HG03571 (cell line): Measurements from ENCODE around the gene STYXL1.
"Not testable (repeated sequence)": the region's sequence is repeated elsewhere in the genome, so short reads cannot be mapped to it uniquely, and the experiment has no call there.

Experiments used
- ATAC-seq: cut with Tn5 transposase; IDR thresholded peaks from one replicate; pipeline ENCODE4 v1.9.1; 2021; ENCODE audit not compliant: unreplicated experiment

The STYXL1 gene

DNA sequence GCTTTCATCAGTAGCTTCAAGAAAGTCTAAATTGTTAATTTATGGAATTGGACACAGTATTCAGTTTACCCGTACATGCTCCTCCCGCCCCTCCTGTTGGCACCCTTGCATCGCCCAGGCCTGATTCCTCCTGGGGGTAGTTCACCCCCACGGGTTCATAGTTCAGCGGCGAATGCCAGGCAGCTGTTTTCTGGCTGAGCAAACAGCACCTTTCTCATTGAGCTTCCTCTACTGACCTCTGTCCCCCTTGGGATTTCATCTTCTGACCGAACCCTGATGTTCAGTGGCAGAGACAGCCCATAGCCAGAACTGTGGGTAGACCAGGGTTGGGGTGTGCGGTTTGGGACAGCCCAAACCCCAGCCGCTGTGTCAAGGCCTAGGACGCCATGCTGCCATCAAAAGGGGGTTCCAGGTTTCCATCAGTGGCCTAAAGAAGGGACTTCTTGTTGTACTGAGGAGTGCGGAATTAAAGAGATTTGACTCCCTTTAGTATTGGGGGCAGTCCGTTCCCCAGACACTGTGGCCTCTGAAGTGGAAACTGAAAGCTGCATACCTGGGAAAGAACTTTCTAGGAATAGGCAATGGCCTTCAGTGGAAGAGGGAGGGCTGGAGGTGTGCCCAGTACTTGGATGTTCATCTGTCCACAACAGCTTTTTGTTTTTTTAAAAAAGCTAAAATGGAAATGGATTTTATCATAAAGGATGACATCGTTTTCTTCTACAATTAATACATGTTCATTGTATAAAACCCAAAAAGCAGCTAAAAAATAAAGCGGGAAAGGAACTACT, 19.1 kb upstream of the STYXL1 start:
- ATAC-seq = no peak

DNA sequence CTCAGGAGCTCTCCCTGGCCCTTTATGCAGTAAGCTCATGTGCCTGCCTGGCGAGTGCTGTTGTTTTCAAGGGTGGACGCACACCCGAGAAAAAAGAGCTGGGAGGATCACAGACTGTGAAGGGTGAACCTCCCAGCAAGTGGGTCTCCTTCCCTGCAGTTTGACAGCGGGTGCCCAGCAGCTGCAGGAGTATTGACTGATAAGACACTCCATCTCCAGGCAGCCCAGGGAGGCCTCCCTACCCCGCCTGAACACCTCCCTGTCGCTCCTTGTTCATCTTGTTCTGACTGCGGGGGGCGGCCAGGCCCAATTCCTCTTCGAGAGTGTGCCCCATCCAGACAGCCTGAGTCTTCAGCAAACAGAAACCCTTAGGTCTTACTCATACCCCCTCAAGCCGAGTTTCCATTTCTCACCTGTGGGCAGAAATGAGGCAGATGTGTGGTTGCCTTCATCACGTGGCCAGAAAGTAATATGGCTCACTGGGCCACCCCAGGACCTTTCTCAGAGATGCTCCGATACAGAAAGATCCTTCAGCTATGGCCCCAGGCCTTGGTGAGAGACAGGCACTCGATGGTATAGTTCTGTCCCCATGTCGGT, 17.3 kb upstream of the STYXL1 start:
- no peak for ATAC-seq

DNA sequence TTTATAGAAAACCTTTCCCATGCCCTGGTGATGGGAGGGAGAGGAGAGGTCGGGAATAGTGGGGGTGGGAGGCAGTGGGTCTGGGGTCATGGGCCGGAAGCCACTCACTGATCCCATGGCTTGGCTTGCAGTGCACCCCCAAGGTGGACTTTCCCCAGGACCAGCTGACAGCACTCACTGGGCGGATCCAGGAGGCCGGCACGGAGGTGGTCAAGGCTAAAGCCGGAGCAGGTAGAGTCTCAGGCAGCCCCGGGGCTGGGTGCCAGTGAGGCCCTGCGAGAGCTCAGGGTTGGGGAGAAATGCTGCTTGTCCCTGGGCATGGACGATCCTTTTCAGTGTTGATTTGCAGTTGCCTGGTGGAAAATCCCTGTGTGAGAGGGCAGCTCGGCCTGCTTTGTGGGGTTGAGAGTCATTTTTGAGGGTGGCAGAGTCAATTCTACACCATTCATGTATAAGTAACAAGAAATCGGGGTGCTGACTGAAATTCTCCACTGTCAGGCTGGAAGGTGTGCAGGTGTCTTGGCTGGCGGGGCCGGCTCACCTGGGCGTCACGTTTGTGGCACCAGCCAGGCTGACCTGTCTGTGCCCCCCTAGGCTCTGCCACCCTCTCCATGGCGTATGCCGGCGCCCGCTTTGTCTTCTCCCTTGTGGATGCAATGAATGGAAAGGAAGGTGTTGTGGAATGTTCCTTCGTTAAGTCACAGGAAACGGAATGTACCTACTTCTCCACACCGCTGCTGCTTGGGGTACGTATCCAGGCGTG, 16.6 kb upstream of the STYXL1 start:
- no peak for ATAC-seq

DNA sequence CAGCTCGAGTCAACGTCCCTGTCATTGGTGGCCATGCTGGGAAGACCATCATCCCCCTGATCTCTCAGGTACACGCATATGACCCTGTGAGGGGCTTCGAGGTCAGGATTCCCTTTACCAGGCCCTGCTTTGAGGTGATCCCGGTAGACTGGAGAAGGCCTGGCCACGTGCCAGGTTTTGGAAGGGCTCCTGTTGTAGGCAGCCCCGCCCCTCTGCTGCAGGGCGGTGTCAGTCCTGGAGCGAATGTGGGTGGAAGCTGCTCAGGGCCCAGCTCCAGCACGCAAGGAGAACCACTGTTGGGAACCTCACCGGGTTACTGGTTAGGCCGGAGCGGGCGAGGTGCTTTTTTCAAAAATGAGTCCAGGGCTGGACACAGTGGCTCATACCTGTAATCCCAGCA, 15.7 kb upstream of the STYXL1 start:
- ATAC-seq = no peak

DNA sequence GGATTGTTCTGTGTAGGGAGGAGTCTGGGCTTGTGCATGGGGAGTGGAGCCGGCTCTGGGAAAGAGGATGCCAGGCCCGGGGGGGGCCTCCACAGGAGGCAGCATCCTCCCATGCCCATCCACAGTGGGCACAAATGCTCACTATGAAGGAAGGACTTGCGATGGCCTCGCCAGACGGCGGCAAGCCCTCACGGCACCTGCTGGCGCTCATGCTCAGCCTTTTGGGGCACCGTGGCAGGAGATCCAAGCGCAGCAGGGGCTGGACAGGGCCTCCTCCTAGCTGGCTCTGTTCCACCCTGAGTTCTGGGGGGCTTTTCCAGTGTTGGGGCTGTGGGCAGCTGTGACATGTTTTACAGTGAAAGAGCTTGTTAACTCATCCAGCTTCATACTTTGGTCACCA, 15.3 kb upstream of the STYXL1 start:
- ATAC-seq = no peak

DNA sequence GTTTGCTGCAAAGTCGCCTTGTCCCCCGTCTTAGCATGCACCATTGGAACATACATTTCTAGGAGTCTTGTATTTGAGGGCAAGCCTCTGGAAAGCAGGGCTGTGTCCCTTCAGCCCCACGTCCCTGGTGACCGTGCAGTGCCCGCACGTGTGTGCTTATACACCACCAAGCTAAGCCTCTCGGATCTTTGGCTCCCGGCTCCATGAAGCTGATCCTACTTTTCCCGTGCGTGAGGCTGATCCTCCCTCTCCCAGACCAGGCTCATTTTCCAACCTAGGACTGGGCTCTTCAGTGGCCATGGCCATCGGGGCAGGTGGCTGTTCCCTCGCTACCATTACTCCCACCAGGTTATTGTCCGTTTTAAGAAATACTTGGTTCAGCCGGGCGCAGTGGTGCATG, 14.5 kb upstream of the STYXL1 start:
- no peak for ATAC-seq

DNA sequence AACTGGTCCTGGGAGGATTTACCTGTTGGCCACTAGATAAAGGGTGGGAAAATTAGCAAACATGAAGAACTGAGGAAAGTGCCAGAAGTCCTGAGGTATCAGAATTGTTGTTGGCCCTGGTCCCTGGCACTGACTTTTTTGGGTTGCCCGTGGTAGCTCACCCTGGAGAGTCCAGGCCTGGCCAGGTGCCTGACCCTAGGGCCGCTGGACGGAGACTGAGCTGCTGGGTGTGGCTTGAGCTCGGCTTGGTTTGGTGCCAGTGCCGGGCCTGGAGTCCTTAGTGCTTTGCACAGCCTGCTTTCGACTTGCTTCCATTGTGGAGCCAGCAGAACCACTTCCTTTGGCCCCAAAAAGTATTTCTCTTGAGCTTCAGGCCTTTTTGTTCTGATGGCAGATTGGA, 13.0 kb upstream of the STYXL1 start:
- ATAC-seq = no peak

DNA sequence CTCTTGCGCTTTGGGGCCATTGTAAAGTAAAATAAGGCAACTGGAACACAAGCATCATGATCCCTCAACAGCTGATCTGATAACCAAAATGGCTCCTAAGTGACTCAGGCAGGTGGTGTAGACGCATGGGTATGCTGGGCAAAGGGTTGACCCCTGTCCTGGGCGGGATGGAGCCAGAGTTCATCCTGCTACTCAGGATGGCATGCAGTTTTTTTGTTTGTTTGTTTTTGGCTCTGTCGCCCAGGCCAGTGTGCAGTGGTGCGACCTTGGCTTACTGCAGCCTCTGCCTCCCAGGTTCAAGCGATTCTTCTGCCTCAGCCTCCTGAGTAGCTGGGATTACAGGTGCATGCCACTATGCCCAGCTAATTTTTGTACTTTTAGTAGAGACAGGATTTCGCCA, 10.9 kb upstream of the STYXL1 start:
- not testable (repeated sequence) for ATAC-seq

DNA sequence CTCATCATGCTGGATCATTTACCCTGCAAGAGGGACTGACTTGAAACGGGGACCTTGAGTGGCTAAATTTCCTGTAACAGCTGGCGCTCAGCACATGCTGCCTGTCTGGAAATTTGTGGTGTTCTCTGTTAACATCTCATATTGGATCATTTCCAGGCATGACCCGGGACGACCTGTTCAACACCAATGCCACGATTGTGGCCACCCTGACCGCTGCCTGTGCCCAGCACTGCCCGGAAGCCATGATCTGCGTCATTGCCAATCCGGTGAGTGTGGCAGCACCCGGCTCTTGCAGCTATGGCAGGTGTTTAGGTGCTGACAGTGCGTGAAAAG, 10.0 kb upstream of the STYXL1 start:
- no peak for ATAC-seq

DNA sequence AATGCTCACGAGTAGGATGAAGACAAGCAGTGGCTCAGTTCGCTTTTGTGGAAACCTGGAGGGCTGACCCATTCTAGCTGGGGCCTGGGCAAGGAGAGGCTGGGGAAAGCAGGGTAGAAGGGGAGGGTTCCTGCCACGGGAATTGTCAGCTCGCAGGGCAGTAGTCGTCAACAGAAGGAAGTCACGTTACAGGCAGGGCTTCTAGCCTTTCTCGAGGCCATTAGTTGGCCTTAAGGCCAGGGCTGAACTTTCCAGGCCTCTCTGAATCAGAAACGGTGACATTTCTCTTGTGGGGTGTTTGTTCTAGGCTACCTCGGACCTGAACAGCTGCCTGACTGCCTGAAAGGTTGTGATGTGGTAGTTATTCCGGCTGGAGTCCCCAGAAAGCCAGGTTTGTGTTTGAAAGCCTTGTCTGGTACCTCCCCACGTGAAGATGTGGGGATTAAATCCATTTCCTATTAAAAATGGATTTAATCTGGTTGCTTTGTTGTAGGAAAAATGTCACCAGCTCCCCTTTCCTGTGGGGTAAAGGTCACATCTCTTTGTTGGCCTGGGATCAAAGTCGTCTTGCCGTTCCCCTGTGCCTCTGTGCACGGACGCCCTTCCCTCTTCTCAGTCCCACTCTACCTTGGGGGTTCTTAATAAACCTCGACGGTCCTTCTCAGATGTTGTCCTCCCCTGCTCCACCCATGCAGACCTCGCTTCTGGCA, 9.5 kb upstream of the STYXL1 start:
- ATAC-seq = no peak

DNA sequence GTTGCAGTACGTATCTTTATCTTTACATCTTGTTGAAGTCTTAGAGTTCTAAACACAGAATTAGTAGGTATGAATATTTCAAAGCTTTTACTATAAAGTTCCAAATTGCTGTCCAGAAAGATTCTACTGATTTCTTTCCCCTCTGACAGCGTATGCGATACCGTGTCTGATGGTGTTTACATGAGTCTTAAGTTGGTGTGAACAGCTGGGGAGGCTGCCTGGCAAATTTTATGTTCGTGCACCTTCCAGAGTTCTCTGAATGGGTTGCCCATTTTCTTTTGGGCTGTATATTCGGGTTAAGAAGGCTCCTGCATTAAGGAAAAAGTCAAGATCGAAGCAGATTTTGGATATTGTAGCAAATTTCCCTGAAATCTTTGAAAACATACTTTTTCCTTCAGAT, 8.4 kb upstream of the STYXL1 start:
- ATAC-seq = no peak

DNA sequence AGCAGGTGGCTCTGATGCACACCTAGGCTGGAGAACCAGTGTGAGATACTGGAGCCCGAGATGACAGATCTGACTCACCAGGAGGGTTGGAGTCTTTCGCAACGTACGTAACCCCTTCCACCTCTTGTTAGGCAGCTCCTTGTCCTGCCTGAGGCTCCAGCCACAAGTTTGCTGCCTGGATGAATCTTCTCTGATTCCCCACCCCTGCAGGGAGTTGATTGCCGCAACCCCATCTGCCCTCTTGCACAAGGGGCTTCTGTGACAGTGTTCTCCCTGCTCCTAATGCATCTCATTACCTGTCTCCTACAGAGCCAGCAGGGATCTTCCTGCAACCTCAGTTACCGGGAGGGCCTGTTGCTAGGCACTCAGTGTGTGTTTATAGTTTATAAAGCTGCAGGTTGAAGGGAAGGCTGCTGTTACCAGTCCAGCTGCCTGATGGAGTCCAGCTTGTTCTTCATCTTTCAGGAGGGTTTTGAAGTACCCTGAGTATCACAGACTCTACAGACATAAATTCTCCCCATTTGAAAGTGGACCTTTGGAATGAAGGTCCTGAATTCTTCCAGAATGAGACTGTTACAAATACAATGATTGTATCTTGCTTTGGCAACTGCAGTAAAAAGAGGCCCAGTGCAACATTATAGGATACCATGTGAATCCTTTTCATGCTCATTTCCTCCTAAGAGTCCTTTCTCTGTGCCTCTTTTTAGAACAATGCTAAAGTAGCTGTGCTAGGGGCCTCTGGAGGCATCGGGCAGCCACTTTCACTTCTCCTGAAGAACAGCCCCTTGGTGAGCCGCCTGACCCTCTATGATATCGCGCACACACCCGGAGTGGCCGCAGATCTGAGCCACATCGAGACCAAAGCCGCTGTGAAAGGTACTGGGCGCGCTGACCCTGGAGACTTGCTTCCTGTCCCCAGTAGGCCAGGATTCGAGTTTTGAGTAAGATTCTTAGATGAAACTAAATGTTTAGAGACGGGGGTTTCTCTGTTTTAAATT, 6.6 kb upstream of the STYXL1 start:
- ATAC-seq = no peak

DNA sequence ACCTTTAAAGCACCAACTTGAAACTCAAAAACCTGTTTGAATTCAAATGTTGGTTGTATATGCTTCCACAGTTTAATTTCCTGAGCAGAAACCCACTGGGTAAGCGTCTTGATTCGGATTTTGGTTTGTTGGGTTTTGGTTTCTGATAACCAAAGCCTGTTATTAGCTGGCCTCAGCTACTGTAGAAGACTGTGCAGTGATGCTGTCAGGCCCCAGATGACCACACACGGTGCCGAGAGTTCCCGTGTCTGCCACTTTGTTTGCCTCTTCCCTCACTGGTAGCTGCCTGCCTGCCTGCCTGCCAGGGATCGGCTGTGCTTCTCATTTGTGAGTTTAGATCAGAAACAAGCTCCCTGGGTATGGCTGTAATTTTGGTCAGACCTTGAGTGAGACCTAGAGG, 5.7 kb upstream of the STYXL1 start:
- no peak for ATAC-seq

DNA sequence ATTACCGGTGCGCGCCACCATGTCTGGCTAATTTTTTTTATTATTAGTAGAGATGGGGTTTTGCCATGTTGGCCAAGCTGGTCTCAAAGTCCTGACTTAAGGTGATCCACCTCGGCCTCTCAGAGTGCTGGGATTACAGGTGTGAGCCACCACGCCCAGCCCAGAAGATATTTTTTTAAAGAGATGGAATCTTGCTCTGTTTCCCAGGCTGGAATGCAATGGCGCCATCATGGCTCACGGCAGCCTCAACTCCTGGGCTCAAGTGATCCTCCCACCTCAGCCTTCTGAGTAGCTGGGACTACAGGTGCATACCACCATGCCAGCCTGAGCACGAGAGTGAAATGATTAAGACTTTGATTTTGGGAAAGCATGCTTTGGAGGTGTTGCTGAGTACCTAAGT, 4.9 kb upstream of the STYXL1 start:
- ATAC-seq = not testable (repeated sequence)

DNA sequence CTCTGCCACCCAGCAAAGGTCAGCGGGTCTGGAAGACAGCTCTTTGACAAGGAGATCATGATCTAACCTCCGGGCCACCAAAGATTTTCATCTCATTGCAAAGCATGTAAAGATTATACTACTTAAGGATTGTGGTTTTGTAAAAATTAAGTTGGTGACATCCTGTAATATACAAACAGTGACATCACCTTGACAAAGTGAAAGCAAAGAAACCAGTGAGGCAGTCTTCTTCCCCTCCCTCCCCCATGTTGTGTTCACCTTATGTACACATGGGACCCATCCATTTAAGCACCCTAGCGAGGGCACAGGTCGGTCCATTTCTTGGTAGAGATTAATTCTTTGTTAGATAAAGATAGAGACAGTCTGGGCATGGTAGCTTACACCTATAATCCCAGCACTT, 4.0 kb upstream of the STYXL1 start:
- no peak for ATAC-seq

DNA sequence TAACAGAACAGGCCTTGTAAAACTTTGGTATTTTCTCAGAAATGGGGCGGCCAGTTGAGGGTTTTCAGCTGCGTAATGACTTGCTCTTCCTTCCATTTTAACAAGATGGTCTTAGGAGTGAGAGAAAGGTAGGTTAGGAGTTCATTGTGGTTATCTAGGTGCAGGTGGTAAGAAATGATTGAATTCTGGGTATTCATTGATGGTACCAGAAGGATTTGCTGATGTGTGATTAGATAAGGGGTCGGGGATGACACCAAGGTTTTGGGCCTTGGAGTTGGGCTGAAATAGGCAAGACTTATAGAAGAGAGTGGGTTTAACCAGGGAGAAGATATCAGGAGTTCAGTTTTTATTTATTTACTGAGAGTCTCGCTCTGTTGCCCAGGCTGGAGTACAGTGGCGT, 2.7 kb upstream of the STYXL1 start:
- no peak for ATAC-seq

DNA sequence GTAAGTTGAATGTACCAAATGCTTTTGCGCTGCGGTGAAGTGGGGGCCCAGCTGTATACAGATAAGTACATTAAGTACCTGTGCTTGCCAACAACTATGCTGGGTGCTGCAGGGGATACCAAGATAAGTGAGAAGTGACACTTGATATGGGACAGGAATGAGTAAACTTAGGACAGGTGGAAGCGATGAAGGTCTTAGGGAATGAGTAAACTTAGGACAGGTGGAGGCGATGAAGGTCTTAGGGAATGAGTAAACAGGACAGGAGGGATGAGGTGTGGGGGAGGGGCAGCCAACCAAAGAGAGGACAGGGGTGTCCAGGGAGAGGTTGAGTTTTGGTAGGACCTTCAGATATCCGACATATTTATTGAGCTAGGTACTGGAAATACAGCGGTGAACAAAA, 1.5 kb upstream of the STYXL1 start:
- no peak for ATAC-seq

DNA sequence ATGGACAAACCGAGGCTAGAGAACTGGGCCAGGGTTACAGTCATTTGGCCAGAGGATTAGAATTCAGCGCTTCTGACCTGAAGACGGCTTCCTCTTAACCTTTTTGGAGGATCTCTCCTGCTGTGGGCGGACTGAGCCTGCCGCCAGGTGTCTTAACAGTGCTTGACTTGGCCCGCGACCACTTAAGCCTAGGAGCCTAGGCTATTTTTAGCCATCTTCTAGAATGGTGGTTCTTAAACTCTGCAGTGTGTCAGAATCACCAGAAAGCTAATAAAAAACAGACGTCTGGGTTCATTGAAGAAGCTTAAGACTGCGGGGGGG, 828 bp upstream of the STYXL1 start:
- no peak for ATAC-seq

DNA sequence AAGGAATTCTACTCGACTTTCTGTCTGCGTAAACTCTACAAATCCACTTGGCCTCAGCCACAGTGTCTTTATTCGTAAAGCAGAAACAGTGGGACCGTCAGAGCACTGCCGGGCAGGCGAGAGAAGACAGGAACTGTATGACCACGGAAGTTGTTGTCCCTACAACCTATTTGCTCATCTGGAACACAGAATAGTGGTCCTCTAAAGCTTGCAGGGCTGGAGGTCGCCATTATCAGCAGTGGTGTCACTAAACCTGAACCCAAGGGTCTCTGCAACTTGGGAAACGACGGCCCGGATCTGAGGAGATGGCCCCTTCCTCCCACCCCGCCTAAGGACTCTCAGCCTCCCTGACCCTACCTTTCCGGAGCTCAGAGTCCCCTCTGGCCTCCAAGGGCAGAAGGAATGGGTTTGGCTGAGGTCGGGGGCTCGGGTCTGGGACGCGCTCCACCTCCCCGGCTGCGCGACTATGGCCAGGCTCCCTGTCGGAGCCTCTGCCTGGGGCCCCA, 442 bp downstream of the STYXL1 start:
- no peak for ATAC-seq

DNA sequence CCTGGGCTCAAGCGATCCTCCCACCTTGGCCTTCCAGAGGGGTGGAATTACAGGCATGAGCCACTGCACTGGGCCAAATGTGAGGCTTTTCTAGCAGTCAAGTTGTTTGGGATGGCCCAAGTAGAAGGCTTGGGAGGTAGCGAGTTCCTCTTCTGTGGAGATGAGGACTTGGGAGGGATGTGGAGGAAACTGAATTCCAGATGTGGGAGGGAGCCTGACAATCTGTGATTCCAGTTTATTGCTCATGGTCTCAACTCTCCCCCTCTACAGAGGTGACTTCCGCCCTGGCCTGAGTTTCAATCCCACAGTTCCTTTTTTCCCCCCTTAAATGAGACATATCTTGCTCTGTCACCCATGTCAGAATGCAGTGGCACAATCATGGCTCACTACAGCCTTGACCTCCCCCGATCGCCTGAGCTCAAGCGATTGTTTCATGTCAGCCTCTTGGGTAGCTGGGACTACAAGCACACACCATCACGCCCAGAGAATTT, 3.4 kb downstream of the STYXL1 start:
- ATAC-seq = no peak
